ENCODE measurements around the gene SLC1A2. TPM values are rescaled to one million over a fixed set of nuclear protein-coding genes. Genes with fewer than 3 reads are reported as not detected.

The SLC1A2 gene
- total RNA-seq, 4 donors from 2014 or later, result 1.0 to 3.4 (median 2.0) TPM

DNA sequence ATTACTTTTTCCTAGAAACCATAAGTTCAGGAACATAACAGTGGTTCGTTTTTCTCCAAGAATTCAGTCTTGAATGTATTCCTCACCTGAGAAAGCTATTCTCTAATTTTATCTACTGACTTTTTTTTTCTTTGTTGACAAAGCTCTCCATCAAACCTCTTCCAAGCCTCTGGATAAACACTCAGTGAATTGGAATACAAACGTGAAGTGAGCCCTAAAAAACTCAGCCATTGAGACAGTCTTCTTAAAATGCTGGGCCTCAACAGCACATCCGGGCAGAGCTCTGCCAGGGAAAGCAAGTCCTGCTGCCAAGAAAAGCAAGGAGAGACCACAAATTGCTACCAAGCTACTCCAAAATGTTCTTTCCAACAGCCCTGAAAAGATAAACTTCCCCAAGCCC lies 7.7 kb upstream of the SLC1A2 start:
- WGBS, result 38% methylated on average over 3 of the region's 3 CpGs
- no peak overlapping the region for H3K27ac ChIP-seq
- DNase-seq (ENCODE audit: low spot score in 2 of 2), result no peak
- H3K4me1 ChIP-seq, result no peaks in the 10 kb centered on the region
- H3K27me3 ChIP-seq, result no peaks in the 10 kb centered on the region
- H3K9me3 ChIP-seq, result no peaks in the 10 kb centered on the region
- no peaks in the 10 kb centered on the region for H3K36me3 ChIP-seq
- TF ChIP-seq, protein P1, sequence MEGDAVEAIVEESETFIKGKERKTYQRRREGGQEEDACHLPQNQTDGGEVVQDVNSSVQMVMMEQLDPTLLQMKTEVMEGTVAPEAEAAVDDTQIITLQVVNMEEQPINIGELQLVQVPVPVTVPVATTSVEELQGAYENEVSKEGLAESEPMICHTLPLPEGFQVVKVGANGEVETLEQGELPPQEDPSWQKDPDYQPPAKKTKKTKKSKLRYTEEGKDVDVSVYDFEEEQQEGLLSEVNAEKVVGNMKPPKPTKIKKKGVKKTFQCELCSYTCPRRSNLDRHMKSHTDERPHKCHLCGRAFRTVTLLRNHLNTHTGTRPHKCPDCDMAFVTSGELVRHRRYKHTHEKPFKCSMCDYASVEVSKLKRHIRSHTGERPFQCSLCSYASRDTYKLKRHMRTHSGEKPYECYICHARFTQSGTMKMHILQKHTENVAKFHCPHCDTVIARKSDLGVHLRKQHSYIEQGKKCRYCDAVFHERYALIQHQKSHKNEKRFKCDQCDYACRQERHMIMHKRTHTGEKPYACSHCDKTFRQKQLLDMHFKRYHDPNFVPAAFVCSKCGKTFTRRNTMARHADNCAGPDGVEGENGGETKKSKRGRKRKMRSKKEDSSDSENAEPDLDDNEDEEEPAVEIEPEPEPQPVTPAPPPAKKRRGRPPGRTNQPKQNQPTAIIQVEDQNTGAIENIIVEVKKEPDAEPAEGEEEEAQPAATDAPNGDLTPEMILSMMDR (IDR thresholded peaks at IDR 0.05), result no peak
- no peak overlapping the region for H3K4me3 ChIP-seq

DNA sequence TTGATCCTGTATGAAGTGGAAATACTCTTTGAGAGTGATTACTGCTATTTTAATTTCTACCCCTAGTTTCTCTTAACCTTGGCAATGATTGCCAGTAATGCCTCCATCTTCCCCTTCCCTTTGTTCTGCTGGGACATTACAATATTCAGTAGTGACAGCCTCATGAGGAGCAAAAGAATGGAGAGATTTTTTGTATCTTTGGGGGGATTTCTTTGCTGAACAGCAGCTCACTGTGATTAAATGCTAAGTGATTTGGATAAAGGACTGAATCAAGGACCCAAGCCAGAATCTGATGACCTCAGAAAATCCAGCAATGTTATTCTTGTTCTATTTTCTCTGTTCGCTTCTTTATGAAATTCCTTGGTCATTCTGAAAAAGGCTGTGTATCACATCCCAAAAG lies 7.0 kb upstream of the SLC1A2 start:
- Histone ChIP-seq H3K4me3 (no peak overlapping the region), H3K4me1 (no peaks in the 10 kb centered on the region), H3K27me3 (no peaks in the 10 kb centered on the region), H3K9me3 (no peaks in the 10 kb centered on the region), H3K27ac (no peak overlapping the region), H3K36me3 (no peaks in the 10 kb centered on the region)
- 63% methylated on average over 1 of the region's 1 CpG for WGBS
- DNase-seq (ENCODE audit: low spot score in 2 of 2), result no peak
- TF ChIP-seq, protein P1 (IDR thresholded peaks at IDR 0.05), result no peak
- TF ChIP-seq POLR2AphosphoS5 (IDR thresholded peaks at IDR 0.05) (no peak), POLR2A (IDR thresholded peaks at IDR 0.05) (no peak), EP300 (IDR thresholded peaks at IDR 0.05) (no peak)

DNA sequence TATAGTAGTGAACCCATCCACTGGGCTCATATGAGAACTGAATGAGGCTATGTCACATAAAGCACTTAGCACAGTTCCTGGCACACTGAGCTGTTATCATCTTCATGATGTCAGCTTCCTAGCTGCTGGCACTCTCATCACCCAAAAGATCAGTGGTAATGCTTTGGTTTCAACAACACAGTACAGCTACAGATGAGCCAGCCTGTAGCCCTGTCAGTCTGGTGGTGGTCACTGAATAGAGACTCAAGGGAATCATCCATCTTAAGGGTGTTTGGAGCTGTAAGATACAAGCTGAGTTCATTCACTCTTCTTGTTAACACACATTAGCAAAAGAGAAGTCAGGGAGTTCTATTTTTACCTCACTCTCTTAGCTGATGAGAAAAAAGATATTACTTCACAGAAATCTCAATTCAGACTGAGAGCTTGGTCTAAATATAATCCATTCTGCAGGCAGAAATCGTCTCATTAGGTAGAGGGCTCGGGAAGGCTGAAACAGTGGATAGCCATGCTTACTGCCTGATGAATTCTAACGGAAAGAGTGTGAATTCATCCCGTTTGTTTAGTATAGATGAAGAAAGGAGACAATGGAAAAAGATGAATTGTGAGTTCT lies 6.3 kb upstream of the SLC1A2 start:
- no peaks in the 10 kb centered on the region for H3K4me1 ChIP-seq
- peaks cover 1% of the 10 kb centered on the region for H3K27me3 ChIP-seq
- H3K9me3 ChIP-seq, result no peaks in the 10 kb centered on the region
- 81% methylated on average over 4 of the region's 4 CpGs for WGBS
- no peak overlapping the region for H3K4me3 ChIP-seq
- H3K36me3 ChIP-seq, result no peaks in the 10 kb centered on the region
- no peak for DNase-seq (ENCODE audit: low spot score in 2 of 2)
- H3K27ac ChIP-seq, result no peak overlapping the region
- TF ChIP-seq, protein P1 (IDR thresholded peaks at IDR 0.05), result no peak
- TF ChIP-seq POLR2AphosphoS5 (IDR thresholded peaks at IDR 0.05), result no peak
- no peak for TF ChIP-seq EP300 (IDR thresholded peaks at IDR 0.05)
- no peak for TF ChIP-seq POLR2A (IDR thresholded peaks at IDR 0.05)

GRCh38 chr11:35424157-35424940 lies 5.0 kb upstream of the SLC1A2 start:
- Histone ChIP-seq H3K27me3 (peaks cover 15% of the 10 kb centered on the region), H3K4me3 (no peak overlapping the region), H3K27ac (no peak overlapping the region), H3K4me1 (peaks cover 12% of the 10 kb centered on the region), H3K36me3 (no peaks in the 10 kb centered on the region), H3K9me3 (no peaks in the 10 kb centered on the region)
- TF ChIP-seq EP300 (IDR thresholded peaks at IDR 0.05) (no peak), POLR2A (IDR thresholded peaks at IDR 0.05) (no peak), POLR2AphosphoS5 (IDR thresholded peaks at IDR 0.05) (no peak)
- TF ChIP-seq, protein P1 (IDR thresholded peaks at IDR 0.05), result no peak
- DNase-seq (ENCODE audit: low spot score in 2 of 2), result no peak
- WGBS, result 50% methylated on average over 4 of the region's 4 CpGs

- no peaks in the 10 kb centered on the region for H3K9me3 ChIP-seq
- no peak overlapping the region for H3K27ac ChIP-seq
- H3K27me3 ChIP-seq, result peaks cover 48% of the 10 kb centered on the region
- H3K4me3 ChIP-seq, result peak overlapping the region; percentile 60
- peaks cover 25% of the 10 kb centered on the region for H3K4me1 ChIP-seq
- TF ChIP-seq EP300 (IDR thresholded peaks at IDR 0.05), result no peak
- TF ChIP-seq, protein P1 (IDR thresholded peaks at IDR 0.05), result no peak
- DNase-seq (ENCODE audit: low spot score in 2 of 2), result no peak
- H3K36me3 ChIP-seq, result no peaks in the 10 kb centered on the region
- 54% methylated on average over 16 of the region's 17 CpGs for WGBS
These were observed 1.0 kb upstream of the SLC1A2 start for GRCh38 chr11:35420371-35420770.
